ENCODE results near the gene MARCHF7.
"Not testable (repeated sequence)": the region's sequence is repeated elsewhere in the genome, so short reads cannot be mapped to it uniquely, and the experiment has no call there.

MARCHF7 gene

GRCh38 chr2:159738509-159739390, 26.4 kb downstream of the MARCHF7 start:
- Histone ChIP-seq H3K9me3 (ENCODE audit: control insufficient read depth, insufficient read depth, low read length) (no peaks in the 10 kb centered on the region), H3K27me3 (ENCODE audit: control insufficient read depth, insufficient read depth, low read length) (no peaks in the 10 kb centered on the region), H3K4me1 (ENCODE audit: control insufficient read depth, insufficient read depth, low read length) (no peaks in the 10 kb centered on the region), H3K27ac (ENCODE audit: low read length) (no peak overlapping the region), H3K36me3 (ENCODE audit: control insufficient read depth, insufficient read depth, low read length) (peaks cover 6% of the 10 kb centered on the region), H3K4me3 (ENCODE audit: low read length) (no peak overlapping the region)
- no peak for DNase-seq (ENCODE audit: low read depth, low spot score)
- no CpG with 5 or more reads among the region's 15 CpGs for WGBS (ENCODE audit: insufficient coverage, insufficient read length)

GRCh38 chr2:159742846-159743245, 30.5 kb downstream of the MARCHF7 start:
- no CpG with 5 or more reads among the region's 6 CpGs for WGBS (ENCODE audit: insufficient coverage, insufficient read length)
- Histone ChIP-seq H3K27ac (ENCODE audit: low read length) (no peak overlapping the region), H3K27me3 (ENCODE audit: control insufficient read depth, insufficient read depth, low read length) (no peaks in the 10 kb centered on the region), H3K9me3 (ENCODE audit: control insufficient read depth, insufficient read depth, low read length) (no peaks in the 10 kb centered on the region), H3K4me3 (ENCODE audit: low read length) (no peak overlapping the region), H3K4me1 (ENCODE audit: control insufficient read depth, insufficient read depth, low read length) (no peaks in the 10 kb centered on the region), H3K36me3 (ENCODE audit: control insufficient read depth, insufficient read depth, low read length) (peaks cover 10% of the 10 kb centered on the region)
- DNase-seq (ENCODE audit: low read depth, low spot score), result no peak

GRCh38 chr2:159744363-159744762, 32.1 kb downstream of the MARCHF7 start:
- peaks cover 15% of the 10 kb centered on the region; the same call in 1 of the 2 replicates for H3K36me3 ChIP-seq (ENCODE audit: control insufficient read depth, insufficient read depth, low read length)
- no peak overlapping the region for H3K4me3 ChIP-seq (ENCODE audit: low read length)
- WGBS (ENCODE audit: insufficient coverage, insufficient read length), result no CpG with 5 or more reads among the region's 3 CpGs
- H3K9me3 ChIP-seq (ENCODE audit: control insufficient read depth, insufficient read depth, low read length), result no peaks in the 10 kb centered on the region
- no peak overlapping the region for H3K27ac ChIP-seq (ENCODE audit: low read length)
- H3K4me1 ChIP-seq (ENCODE audit: control insufficient read depth, insufficient read depth, low read length), result no peaks in the 10 kb centered on the region
- DNase-seq (ENCODE audit: low read depth, low spot score), result no peak
- no peaks in the 10 kb centered on the region for H3K27me3 ChIP-seq (ENCODE audit: control insufficient read depth, insufficient read depth, low read length)

DNA sequence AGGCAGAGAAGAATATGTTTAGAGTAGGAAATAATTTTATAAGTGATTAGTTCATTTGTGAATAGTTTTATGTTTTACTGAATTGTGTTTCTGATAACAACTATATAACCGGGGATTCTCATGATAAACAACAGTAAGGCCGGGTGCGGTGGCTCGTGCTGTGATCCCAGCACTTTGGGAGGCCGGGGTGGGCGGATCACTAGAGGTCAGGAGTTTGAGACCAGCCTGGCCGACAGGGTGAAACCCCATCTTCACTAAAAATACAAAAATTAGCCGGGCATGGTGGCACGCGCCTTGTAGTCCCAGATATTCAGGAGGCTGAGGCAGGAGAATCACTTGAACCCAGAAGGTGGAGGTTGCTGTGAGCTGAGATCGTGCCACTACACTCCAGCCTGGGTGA, 32.9 kb downstream of the MARCHF7 start:
- no CpG with 5 or more reads among the region's 11 CpGs for WGBS (ENCODE audit: insufficient coverage, insufficient read length)
- H3K4me3 ChIP-seq (ENCODE audit: low read length); H3K27ac ChIP-seq (ENCODE audit: low read length); DNase-seq (ENCODE audit: low read depth, low spot score); H3K4me1 ChIP-seq (ENCODE audit: control insufficient read depth, insufficient read depth, low read length); H3K9me3 ChIP-seq (ENCODE audit: control insufficient read depth, insufficient read depth, low read length); H3K27me3 ChIP-seq (ENCODE audit: control insufficient read depth, insufficient read depth, low read length): not testable (repeated sequence)
- H3K36me3 ChIP-seq (ENCODE audit: control insufficient read depth, insufficient read depth, low read length), result peaks cover 15% of the 10 kb centered on the region; the same call in 1 of the 2 replicates

DNA sequence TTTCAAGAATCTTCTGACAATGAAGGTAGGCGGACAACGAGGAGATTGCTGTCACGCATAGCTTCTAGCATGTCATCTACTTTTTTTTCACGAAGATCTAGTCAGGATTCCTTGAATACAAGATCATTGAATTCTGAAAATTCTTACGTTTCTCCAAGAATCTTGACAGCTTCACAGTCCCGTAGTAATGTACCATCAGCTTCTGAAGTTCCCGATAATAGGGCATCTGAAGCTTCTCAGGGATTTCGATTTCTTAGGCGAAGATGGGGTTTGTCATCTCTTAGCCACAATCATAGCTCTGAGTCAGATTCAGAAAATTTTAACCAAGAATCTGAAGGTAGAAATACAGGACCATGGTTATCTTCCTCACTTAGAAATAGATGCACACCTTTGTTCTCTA, 35.8 kb downstream of the MARCHF7 start:
- no CpG with 5 or more reads among the region's 9 CpGs for WGBS (ENCODE audit: insufficient coverage, insufficient read length)
- no peak for DNase-seq (ENCODE audit: low read depth, low spot score)
- Histone ChIP-seq H3K9me3 (ENCODE audit: control insufficient read depth, insufficient read depth, low read length) (no peaks in the 10 kb centered on the region), H3K4me1 (ENCODE audit: control insufficient read depth, insufficient read depth, low read length) (no peaks in the 10 kb centered on the region), H3K36me3 (ENCODE audit: control insufficient read depth, insufficient read depth, low read length) (peaks cover 15% of the 10 kb centered on the region; the same call in 1 of the 2 replicates), H3K4me3 (ENCODE audit: low read length) (no peak overlapping the region), H3K27me3 (ENCODE audit: control insufficient read depth, insufficient read depth, low read length) (no peaks in the 10 kb centered on the region), H3K27ac (ENCODE audit: low read length) (no peak overlapping the region)

- H3K4me1 ChIP-seq (ENCODE audit: control insufficient read depth, insufficient read depth, low read length), result no peaks in the 10 kb centered on the region
- H3K36me3 ChIP-seq (ENCODE audit: control insufficient read depth, insufficient read depth, low read length), result peaks cover 11% of the 10 kb centered on the region; the same call in 1 of the 2 replicates
- H3K9me3 ChIP-seq (ENCODE audit: control insufficient read depth, insufficient read depth, low read length), result no peaks in the 10 kb centered on the region
- DNase-seq (ENCODE audit: low read depth, low spot score), result no peak
- no peaks in the 10 kb centered on the region for H3K27me3 ChIP-seq (ENCODE audit: control insufficient read depth, insufficient read depth, low read length)
- no peak overlapping the region for H3K27ac ChIP-seq (ENCODE audit: low read length)
- WGBS (ENCODE audit: insufficient coverage, insufficient read length), result no CpG with 5 or more reads among the region's 1 CpG
- no peak overlapping the region for H3K4me3 ChIP-seq (ENCODE audit: low read length)
These were observed 38.6 kb downstream of the MARCHF7 start for GRCh38 chr2:159750873-159751272.

DNA sequence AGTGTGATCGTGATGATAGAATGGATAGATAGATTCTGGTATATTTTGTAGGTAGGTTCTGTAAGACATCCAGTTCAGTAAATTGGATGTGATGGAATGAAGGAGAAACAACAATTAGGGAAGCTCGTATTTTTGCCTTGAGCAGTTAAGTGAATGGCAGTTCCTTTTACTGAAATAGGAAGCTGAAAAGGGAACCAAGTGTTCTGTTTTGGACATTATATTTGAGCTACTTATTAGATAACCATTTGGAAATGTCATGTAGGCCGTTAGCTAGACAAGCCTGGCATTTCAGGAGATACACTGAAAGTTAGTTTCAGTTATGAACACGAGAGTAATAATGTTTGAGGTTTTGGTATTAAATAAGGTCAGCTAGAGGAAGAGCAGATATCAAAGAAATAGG, 41.5 kb downstream of the MARCHF7 start:
- Histone ChIP-seq H3K36me3 (ENCODE audit: control insufficient read depth, insufficient read depth, low read length) (peaks cover 3% of the 10 kb centered on the region; the same call in 1 of the 2 replicates), H3K4me1 (ENCODE audit: control insufficient read depth, insufficient read depth, low read length) (no peaks in the 10 kb centered on the region), H3K4me3 (ENCODE audit: low read length) (no peak overlapping the region), H3K27me3 (ENCODE audit: control insufficient read depth, insufficient read depth, low read length) (no peaks in the 10 kb centered on the region), H3K27ac (ENCODE audit: low read length) (no peak overlapping the region), H3K9me3 (ENCODE audit: control insufficient read depth, insufficient read depth, low read length) (no peaks in the 10 kb centered on the region)
- WGBS (ENCODE audit: insufficient coverage, insufficient read length), result 100% methylated on average over 1 of the region's 4 CpGs
- no peak for DNase-seq (ENCODE audit: low read depth, low spot score)

GRCh38 chr2:159755014-159755413, 42.7 kb downstream of the MARCHF7 start:
- DNase-seq (ENCODE audit: low read depth, low spot score), result no peak
- H3K27ac ChIP-seq (ENCODE audit: low read length), result no peak overlapping the region
- H3K9me3 ChIP-seq (ENCODE audit: control insufficient read depth, insufficient read depth, low read length), result no peaks in the 10 kb centered on the region
- H3K4me1 ChIP-seq (ENCODE audit: control insufficient read depth, insufficient read depth, low read length), result no peaks in the 10 kb centered on the region
- no CpG with 5 or more reads among the region's 2 CpGs for WGBS (ENCODE audit: insufficient coverage, insufficient read length)
- peaks cover 4% of the 10 kb centered on the region; the same call in 1 of the 2 replicates for H3K36me3 ChIP-seq (ENCODE audit: control insufficient read depth, insufficient read depth, low read length)
- no peaks in the 10 kb centered on the region for H3K27me3 ChIP-seq (ENCODE audit: control insufficient read depth, insufficient read depth, low read length)
- H3K4me3 ChIP-seq (ENCODE audit: low read length), result no peak overlapping the region

DNA sequence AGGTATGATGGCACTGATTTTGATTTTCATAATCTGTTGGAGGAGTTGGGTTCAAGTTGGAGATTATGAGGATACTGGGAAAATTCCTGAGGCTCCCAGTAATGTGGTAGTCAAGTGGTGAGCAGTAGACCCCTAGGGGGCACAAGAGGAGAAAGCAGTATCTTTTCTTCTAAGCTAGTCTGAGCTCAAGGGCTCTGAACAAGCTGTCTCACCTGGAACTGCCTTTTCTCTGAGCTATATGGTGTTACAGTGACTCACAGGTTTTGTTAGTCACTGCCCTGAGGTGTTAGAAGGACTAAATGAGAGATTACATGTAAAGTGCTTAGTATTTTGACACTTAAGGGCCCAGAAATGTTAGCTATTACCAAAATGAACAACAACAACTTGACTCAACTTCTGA, 43.5 kb downstream of the MARCHF7 start:
- no peak for DNase-seq (ENCODE audit: low read depth, low spot score)
- H3K36me3 ChIP-seq (ENCODE audit: control insufficient read depth, insufficient read depth, low read length), result peaks cover 4% of the 10 kb centered on the region; the same call in 1 of the 2 replicates
- no peak overlapping the region for H3K4me3 ChIP-seq (ENCODE audit: low read length)
- H3K27ac ChIP-seq (ENCODE audit: low read length), result no peak overlapping the region
- H3K9me3 ChIP-seq (ENCODE audit: control insufficient read depth, insufficient read depth, low read length), result no peaks in the 10 kb centered on the region
- no peaks in the 10 kb centered on the region for H3K4me1 ChIP-seq (ENCODE audit: control insufficient read depth, insufficient read depth, low read length)
- H3K27me3 ChIP-seq (ENCODE audit: control insufficient read depth, insufficient read depth, low read length), result no peaks in the 10 kb centered on the region

- Histone ChIP-seq H3K36me3 (ENCODE audit: control insufficient read depth, insufficient read depth, low read length) (peaks cover 4% of the 10 kb centered on the region; the same call in 1 of the 2 replicates), H3K4me1 (ENCODE audit: control insufficient read depth, insufficient read depth, low read length) (no peaks in the 10 kb centered on the region), H3K9me3 (ENCODE audit: control insufficient read depth, insufficient read depth, low read length) (no peaks in the 10 kb centered on the region), H3K27me3 (ENCODE audit: control insufficient read depth, insufficient read depth, low read length) (no peaks in the 10 kb centered on the region), H3K27ac (ENCODE audit: low read length) (no peak overlapping the region), H3K4me3 (ENCODE audit: low read length) (no peak overlapping the region)
- WGBS (ENCODE audit: insufficient coverage, insufficient read length), result no CpG with 5 or more reads among the region's 1 CpG
- DNase-seq (ENCODE audit: low read depth, low spot score), result no peak
These were observed 45.9 kb downstream of the MARCHF7 start for GRCh38 chr2:159758239-159758638.

GRCh38 chr2:159758686-159759085, 46.4 kb downstream of the MARCHF7 start:
- DNase-seq (ENCODE audit: low read depth, low spot score), result no peak
- Histone ChIP-seq H3K27ac (ENCODE audit: low read length) (no peak overlapping the region), H3K4me3 (ENCODE audit: low read length) (no peak overlapping the region), H3K4me1 (ENCODE audit: control insufficient read depth, insufficient read depth, low read length) (no peaks in the 10 kb centered on the region), H3K9me3 (ENCODE audit: control insufficient read depth, insufficient read depth, low read length) (no peaks in the 10 kb centered on the region), H3K27me3 (ENCODE audit: control insufficient read depth, insufficient read depth, low read length) (no peaks in the 10 kb centered on the region), H3K36me3 (ENCODE audit: control insufficient read depth, insufficient read depth, low read length) (peaks cover 4% of the 10 kb centered on the region; the same call in 1 of the 2 replicates)
- no CpG with 5 or more reads among the region's 1 CpG for WGBS (ENCODE audit: insufficient coverage, insufficient read length)
